Gastrocnemius medialis (tissue), 4 donors: ENCODE data around the gene DPP10.

ENCODE experiments used
- POLR2A ChIP-seq, 2 donors: fragments of 450-650 bp; IDR thresholded peaks; one replicate each; pipeline ENCODE4 v1.6.1; 2017; ENCODE audit warnings: antibody characterized with exemption in 2 of 2, mild to moderate bottlenecking in 2 of 2, moderate library complexity in 2 of 2
- TF ChIP-seq, protein P1 (sequence below), 5 experiments: fragments of 450-650 bp in 3 of 5; fragments of 200-600 bp in 2 of 5; sonication (generic) in 2 of 5; IDR thresholded peaks in 4 of 5; conservative IDR thresholded peaks in 1 of 5; 1 replicate in 4 of 5; 2 replicates in 1 of 5; pipeline ENCODE4 v1.5.1; 2016 to 2019; ENCODE audit warnings: antibody characterized with exemption in 5 of 5, mild to moderate bottlenecking in 3 of 5, moderate library complexity in 3 of 5

DNA sequence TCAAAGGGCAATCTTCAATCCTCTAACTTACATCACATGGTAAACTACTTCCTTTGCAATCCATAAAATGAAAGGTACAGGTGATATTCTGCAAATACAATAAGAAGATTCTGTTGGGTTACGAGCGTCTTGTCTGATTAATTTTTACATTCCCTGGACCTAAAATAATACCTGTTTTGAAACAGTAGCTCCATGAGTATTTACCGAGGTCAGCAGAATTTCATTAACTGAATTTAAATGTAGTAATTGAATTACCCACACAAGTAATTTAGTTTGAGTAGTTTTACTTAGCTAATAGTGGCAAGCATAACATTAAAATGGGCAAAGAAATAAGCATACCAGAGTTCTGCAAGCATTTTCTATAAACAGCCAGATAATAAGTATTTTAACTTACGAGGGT, 652.0 kb downstream of the DPP10 start:
- TF ChIP-seq, protein P1, sequence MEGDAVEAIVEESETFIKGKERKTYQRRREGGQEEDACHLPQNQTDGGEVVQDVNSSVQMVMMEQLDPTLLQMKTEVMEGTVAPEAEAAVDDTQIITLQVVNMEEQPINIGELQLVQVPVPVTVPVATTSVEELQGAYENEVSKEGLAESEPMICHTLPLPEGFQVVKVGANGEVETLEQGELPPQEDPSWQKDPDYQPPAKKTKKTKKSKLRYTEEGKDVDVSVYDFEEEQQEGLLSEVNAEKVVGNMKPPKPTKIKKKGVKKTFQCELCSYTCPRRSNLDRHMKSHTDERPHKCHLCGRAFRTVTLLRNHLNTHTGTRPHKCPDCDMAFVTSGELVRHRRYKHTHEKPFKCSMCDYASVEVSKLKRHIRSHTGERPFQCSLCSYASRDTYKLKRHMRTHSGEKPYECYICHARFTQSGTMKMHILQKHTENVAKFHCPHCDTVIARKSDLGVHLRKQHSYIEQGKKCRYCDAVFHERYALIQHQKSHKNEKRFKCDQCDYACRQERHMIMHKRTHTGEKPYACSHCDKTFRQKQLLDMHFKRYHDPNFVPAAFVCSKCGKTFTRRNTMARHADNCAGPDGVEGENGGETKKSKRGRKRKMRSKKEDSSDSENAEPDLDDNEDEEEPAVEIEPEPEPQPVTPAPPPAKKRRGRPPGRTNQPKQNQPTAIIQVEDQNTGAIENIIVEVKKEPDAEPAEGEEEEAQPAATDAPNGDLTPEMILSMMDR (IDR thresholded peaks at IDR 0.05 in 4 of 5, conservative IDR thresholded peaks at IDR 0.05 in 1 of 5) = no peak
- no peak for TF ChIP-seq POLR2A (IDR thresholded peaks at IDR 0.05)
